Endothelial cell of umbilical vein (primary cell): ENCODE measurements around the gene EVX2. TPM values are rescaled to one million over a fixed set of nuclear protein-coding genes. Genes with fewer than 3 reads are reported as not detected.
A peak's percentile ranks its signal among the peaks of the same experiment; 100 is the strongest.

Source experiments
- BruUV-seq: library from RNA; stranded (reverse); fragments of 400-500 nt; replicated peaks from 2 replicates; lab custom pipeline; 2021; lab: Mats Ljungman, UMichigan
- CTCF ChIA-PET: fragments of 300-600, 350-600 bp; sonication (Branson Sonifier 250); formaldehyde crosslinking; loops from one replicate; lab custom pipeline; 2021; ENCODE audit warnings: antibody characterized with exemption, inconsistent platforms; lab: Charles Lee
- POLR2A ChIA-PET: fragments of 300-600, 350-600 bp; sonication (Branson Sonifier 250); formaldehyde crosslinking; loops from one replicate; lab custom pipeline; 2021; ENCODE audit warnings: antibody characterized with exemption, inconsistent platforms; lab: Charles Lee
- DNase-seq: peaks from one replicate; pipeline ENCODE4 v3.0.0-alpha.2; 2011; ENCODE audit warnings: low read depth, low spot score
- FAIRE-seq: peaks from 2 replicates; lab custom pipeline; 2011; peaks lifted over from hg19 to GRCh38; lab: Jason Lieb, UNC
- H2AFZ ChIP-seq: 2 replicates; pipeline ENCODE4 v1.6.0; 2012; ENCODE audit warnings: low read depth, low read length, control low read depth, inconsistent platforms
- H3K27ac ChIP-seq: 2 replicates; pipeline ENCODE4 v1.5.1; 2011; ENCODE audit warnings: low read depth, mild to moderate bottlenecking, control low read depth, low read length, moderate library complexity; ENCODE audit not compliant: insufficient read depth
- H3K27me3 ChIP-seq, 2 experiments: 2 replicates each; pipeline versions ENCODE4 v1.6.0 to v1.6.1; 2011; ENCODE audit warnings: low read length in 2 of 2, mixed read lengths in 1 of 2; ENCODE audit not compliant: control insufficient read depth in 2 of 2, insufficient read depth in 2 of 2
- H3K36me3 ChIP-seq, 2 experiments: 2 replicates in 1 of 2; 3 replicates in 1 of 2; pipeline ENCODE4 v1.5.1; 2011; ENCODE audit warnings: low read length in 2 of 2, mild to moderate bottlenecking in 1 of 2, moderate library complexity in 1 of 2; ENCODE audit not compliant: control insufficient read depth in 2 of 2, insufficient read depth in 2 of 2; ENCODE audit errors: extremely low read depth in 1 of 2
- H3K4me1 ChIP-seq: 3 replicates; pipeline ENCODE4 v1.5.1; 2011; ENCODE audit warnings: mild to moderate bottlenecking, low read length; ENCODE audit not compliant: control insufficient read depth, insufficient read depth; ENCODE audit errors: extremely low read depth
- H3K4me2 ChIP-seq: 2 replicates; pipeline ENCODE4 v1.6.1; 2011; ENCODE audit warnings: low read length, control low read depth, mixed read lengths; ENCODE audit not compliant: insufficient read depth
- H3K4me3 ChIP-seq, 3 experiments: fragments of 200-600 bp in 1 of 3; sonication (generic), shearing (Covaris generic) in 1 of 3; replicated peaks in 1 of 3; 2 replicates each; pipeline ENCODE4 v1.5.1; 2011 to 2016; ENCODE audit warnings: control low read depth in 3 of 3, low read length in 3 of 3, mild to moderate bottlenecking in 2 of 3, inconsistent platforms in 1 of 3, low read depth in 1 of 3, moderate library complexity in 1 of 3; ENCODE audit not compliant: insufficient read depth in 1 of 3
- H3K79me2 ChIP-seq: 2 replicates; pipeline ENCODE4 v1.6.0; 2012; ENCODE audit warnings: low read length, inconsistent platforms; ENCODE audit not compliant: control insufficient read depth, insufficient read depth
- H3K9ac ChIP-seq: replicated peaks from 2 replicates; pipeline ENCODE3; 2011; ENCODE audit warnings: low read length, control low read depth; ENCODE audit not compliant: insufficient read depth; ENCODE audit errors: extremely low read depth
- H3K9me1 ChIP-seq: replicated peaks from 3 replicates; pipeline ENCODE4 v1.6.0; 2011; ENCODE audit warnings: mild to moderate bottlenecking, low read length; ENCODE audit not compliant: control insufficient read depth, insufficient read depth; ENCODE audit errors: extremely low read depth
- H3K9me3 ChIP-seq: replicated peaks from 2 replicates; pipeline ENCODE4 v1.5.1; 2012; ENCODE audit warnings: low read length, inconsistent platforms; ENCODE audit not compliant: control insufficient read depth, insufficient read depth
- H4K20me1 ChIP-seq: replicated peaks from 2 replicates; pipeline ENCODE3; 2011; ENCODE audit warnings: mild to moderate bottlenecking, low read length; ENCODE audit not compliant: control insufficient read depth, insufficient read depth; ENCODE audit errors: extremely low read depth
- EZH2 ChIP-seq: IDR thresholded peaks from 2 replicates; pipeline ENCODE4 v1.6.1; 2012; ENCODE audit warnings: borderline replicate concordance, low read depth, mild to moderate bottlenecking, moderate library complexity, low read length, inconsistent platforms; ENCODE audit not compliant: severe bottlenecking
- MYC ChIP-seq: IDR thresholded peaks from one replicate; pipeline ENCODE4 v1.6.1; 2011; ENCODE audit warnings: mild to moderate bottlenecking, low read depth, low read length
- dilution Hi-C: fragments of 300-500 bp; cut with MboI; formaldehyde crosslinking; loops from one replicate; pipeline ENCODE4 v1.15.0; 2019; ENCODE audit warnings: low sequenced_read_pairs; ENCODE audit not compliant: extremely low pct_ligation_motif_present
- intact Hi-C: fragments of 100-400 bp; cut with micrococcal nuclease; formaldehyde crosslinking; loops from one replicate; pipeline ENCODE4 v1.10.0; 2022
- polyA plus RNA-seq, 4 experiments: library from polyadenylated mRNA; depleted of rRNA in 3 of 4; stranded (reverse) in 3 of 4; unstranded in 1 of 4; fragments of >200 nt; gene quantifications; 2 replicates each; pipeline versions ENCODE4 v1.2.1 to v1.2.3, GENCODE V29; 2011 to 2012; ENCODE audit warnings: missing spikeins in 1 of 4
- total RNA-seq: library from RNA; stranded (reverse); gene quantifications from 2 replicates; pipeline ENCODE4 v1.2.3, GENCODE V29; 2021
- TF ChIP-seq, protein P1 (sequence below), 2 donors: IDR thresholded peaks; 1 replicate in 1 of 2; 2 replicates in 1 of 2; pipeline ENCODE4 v1.5.1; 2011; ENCODE audit warnings: low read length in 2 of 2, mild to moderate bottlenecking in 2 of 2, moderate library complexity in 2 of 2, control low read depth in 1 of 2, inconsistent platforms in 1 of 2, low read depth in 1 of 2; ENCODE audit not compliant: insufficient read depth in 1 of 2; ENCODE audit errors: extremely low read depth in 1 of 2

Gene EVX2
- total and polyA plus RNA-seq, 2 donors (not counting 3 experiments of a cell fraction or from before 2014, with no cell fraction given), result not detected

DNA sequence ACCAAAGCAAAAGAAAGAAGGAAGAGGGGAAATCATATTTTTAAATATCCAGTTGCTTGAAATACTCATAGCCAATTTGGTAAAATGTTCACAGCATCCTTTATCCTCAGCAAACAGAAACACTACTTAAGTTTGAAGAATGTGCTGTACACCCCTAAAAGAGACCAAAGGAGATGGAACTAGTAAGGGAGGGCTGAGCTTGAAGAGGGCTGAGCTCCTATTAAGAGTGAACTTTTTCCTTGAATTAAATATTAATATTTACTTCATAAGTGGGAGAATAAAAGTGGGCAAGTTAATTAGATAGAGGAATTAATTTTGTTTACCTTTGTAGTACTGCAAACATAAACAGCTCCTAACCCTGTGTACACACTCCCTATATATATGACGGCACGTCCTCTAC lies 7.0 kb downstream of the EVX2 start:
- intact Hi-C loops, result no loop called here
- peaks cover 78 to 97% of the 10 kb centered on the region in 2 experiments for H3K27me3 ChIP-seq
- DNase-seq, result no peak

DNA sequence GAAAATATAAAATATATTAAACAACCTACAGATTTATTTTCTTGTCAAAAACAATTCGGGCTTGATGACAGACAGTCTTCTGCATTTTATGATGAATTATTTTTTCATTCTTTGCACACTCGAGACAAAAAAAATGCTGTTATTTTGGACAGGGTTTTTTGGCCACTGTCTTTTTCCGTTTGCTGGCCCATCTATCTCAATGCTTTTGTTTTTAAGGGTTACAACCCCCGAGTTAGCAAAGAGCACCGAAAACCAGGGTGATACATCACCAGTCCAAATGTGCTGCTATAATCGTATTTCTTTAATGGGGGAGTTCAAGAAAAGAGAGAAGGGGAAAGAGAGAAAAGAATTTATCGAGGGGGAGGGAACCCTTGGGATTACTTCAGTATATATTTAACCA lies 7.7 kb downstream of the EVX2 start:
- ChIA-PET CTCF (interaction anchor here (1.1 to 1.5 kb wide), 3 partner anchors 22 to 709 kb away, joined by 3 to 5 read pairs (median 3); no protein-coding TSS in a partner anchor), POLR2A (no interaction called here)
- peaks cover 2% of the 10 kb centered on the region for H4K20me1 ChIP-seq
- no peak overlapping the region for H3K4me2 ChIP-seq
- H3K9me1 ChIP-seq, result no peaks in the 10 kb centered on the region
- dilution Hi-C loops (no loop called here), intact Hi-C loops (no loop called here)
- DNase-seq (no peak), FAIRE-seq (no peak)
- no peaks in the 10 kb centered on the region for H3K79me2 ChIP-seq
- H3K9ac ChIP-seq, result no peak overlapping the region
- H3K9me3 ChIP-seq, result no peaks in the 10 kb centered on the region
- H3K36me3 ChIP-seq, result no peaks in the 10 kb centered on the region
- no peak overlapping the region for H2AFZ ChIP-seq
- H3K4me1 ChIP-seq, result no peaks in the 10 kb centered on the region
- TF ChIP-seq MYC, result no peak
- peak; percentile 51 for TF ChIP-seq EZH2
- H3K4me3 ChIP-seq, result no peak overlapping the region
- no TSS peak for BruUV-seq
- no peak overlapping the region for H3K27ac ChIP-seq
- H3K27me3 ChIP-seq, result peaks cover 78 to 97% of the 10 kb centered on the region in 2 experiments

More for the DNA sequence above, 7.0 kb downstream of the EVX2 start:
- H3K27ac ChIP-seq, result no peak overlapping the region
- TF ChIP-seq, protein P1, sequence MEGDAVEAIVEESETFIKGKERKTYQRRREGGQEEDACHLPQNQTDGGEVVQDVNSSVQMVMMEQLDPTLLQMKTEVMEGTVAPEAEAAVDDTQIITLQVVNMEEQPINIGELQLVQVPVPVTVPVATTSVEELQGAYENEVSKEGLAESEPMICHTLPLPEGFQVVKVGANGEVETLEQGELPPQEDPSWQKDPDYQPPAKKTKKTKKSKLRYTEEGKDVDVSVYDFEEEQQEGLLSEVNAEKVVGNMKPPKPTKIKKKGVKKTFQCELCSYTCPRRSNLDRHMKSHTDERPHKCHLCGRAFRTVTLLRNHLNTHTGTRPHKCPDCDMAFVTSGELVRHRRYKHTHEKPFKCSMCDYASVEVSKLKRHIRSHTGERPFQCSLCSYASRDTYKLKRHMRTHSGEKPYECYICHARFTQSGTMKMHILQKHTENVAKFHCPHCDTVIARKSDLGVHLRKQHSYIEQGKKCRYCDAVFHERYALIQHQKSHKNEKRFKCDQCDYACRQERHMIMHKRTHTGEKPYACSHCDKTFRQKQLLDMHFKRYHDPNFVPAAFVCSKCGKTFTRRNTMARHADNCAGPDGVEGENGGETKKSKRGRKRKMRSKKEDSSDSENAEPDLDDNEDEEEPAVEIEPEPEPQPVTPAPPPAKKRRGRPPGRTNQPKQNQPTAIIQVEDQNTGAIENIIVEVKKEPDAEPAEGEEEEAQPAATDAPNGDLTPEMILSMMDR (IDR thresholded peaks at IDR 0.05; ENCODE audit: extremely low read depth in 1 of 2, insufficient read depth in 1 of 2, low read depth in 1 of 2, low read length in 2 of 2), result no peak
- peak; percentile 7 for TF ChIP-seq EZH2
- ChIA-PET CTCF (interaction anchor here (1.4 kb wide), 1 partner anchor 21 kb away, joined by 3 read pairs; no protein-coding TSS in a partner anchor), POLR2A (no interaction called here)
- no peaks in the 10 kb centered on the region for H3K9me3 ChIP-seq
- no peak overlapping the region for H2AFZ ChIP-seq
- no TSS peak for BruUV-seq
- H3K4me1 ChIP-seq, result no peaks in the 10 kb centered on the region
- no peaks in the 10 kb centered on the region for H3K36me3 ChIP-seq
- H3K79me2 ChIP-seq, result no peaks in the 10 kb centered on the region
- no peaks in the 10 kb centered on the region for H3K9me1 ChIP-seq
- FAIRE-seq, result no peak
- no peak overlapping the region for H3K4me2 ChIP-seq
- no peak overlapping the region for H3K9ac ChIP-seq
- dilution Hi-C loops, result no loop called here
- H3K4me3 ChIP-seq, result no peak overlapping the region
- peaks cover 2% of the 10 kb centered on the region for H4K20me1 ChIP-seq
